ENCODE data around the gene PODXL.
"Not testable (repeated sequence)": the region's sequence is repeated elsewhere in the genome, so short reads cannot be mapped to it uniquely, and the experiment has no call there.

DNA sequence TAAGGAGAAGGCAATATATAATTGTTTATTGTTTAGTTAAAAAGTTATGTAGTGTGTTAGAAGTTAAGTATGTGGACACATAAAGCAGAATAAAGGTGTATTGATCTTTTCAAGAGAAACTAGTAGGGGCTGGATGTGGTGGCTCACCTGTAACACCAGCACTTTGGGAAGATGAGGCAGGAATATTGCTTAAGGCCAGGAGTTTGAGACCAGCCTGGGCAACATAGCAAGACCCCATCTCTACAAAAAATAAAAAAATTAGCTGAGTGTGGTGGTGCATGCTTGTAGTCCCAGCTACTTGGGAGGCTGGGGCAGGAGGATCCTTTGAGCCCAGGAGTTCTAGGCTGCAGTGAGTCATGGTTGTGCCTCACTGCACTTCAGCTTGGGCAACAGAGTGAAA lies 93.7 kb downstream of the PODXL start:
- TF ChIP-seq POLR2A (IDR thresholded peaks at IDR 0.05; ENCODE audit: low read depth, low read length); POLR2AphosphoS5 (IDR thresholded peaks at IDR 0.05; ENCODE audit: insufficient read depth, low read depth, low read length); EZH2 (IDR thresholded peaks at IDR 0.05; ENCODE audit: borderline replicate concordance, low read depth, low read length, severe bottlenecking); MYC (IDR thresholded peaks at IDR 0.05; ENCODE audit: low read depth, low read length); MAX (IDR thresholded peaks at IDR 0.05; ENCODE audit: insufficient read depth, insufficient read length): not testable (repeated sequence)
- TF ChIP-seq, protein P1, sequence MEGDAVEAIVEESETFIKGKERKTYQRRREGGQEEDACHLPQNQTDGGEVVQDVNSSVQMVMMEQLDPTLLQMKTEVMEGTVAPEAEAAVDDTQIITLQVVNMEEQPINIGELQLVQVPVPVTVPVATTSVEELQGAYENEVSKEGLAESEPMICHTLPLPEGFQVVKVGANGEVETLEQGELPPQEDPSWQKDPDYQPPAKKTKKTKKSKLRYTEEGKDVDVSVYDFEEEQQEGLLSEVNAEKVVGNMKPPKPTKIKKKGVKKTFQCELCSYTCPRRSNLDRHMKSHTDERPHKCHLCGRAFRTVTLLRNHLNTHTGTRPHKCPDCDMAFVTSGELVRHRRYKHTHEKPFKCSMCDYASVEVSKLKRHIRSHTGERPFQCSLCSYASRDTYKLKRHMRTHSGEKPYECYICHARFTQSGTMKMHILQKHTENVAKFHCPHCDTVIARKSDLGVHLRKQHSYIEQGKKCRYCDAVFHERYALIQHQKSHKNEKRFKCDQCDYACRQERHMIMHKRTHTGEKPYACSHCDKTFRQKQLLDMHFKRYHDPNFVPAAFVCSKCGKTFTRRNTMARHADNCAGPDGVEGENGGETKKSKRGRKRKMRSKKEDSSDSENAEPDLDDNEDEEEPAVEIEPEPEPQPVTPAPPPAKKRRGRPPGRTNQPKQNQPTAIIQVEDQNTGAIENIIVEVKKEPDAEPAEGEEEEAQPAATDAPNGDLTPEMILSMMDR (IDR thresholded peaks at IDR 0.05; ENCODE audit: extremely low read depth in 1 of 2, insufficient read depth in 1 of 2, low read depth in 1 of 2, low read length in 2 of 2), result not testable (repeated sequence)

All from endothelial cell of umbilical vein (primary cell).